WTC11 (cell line): ENCODE results near the gene HRCT1. TPM values are rescaled to one million over a fixed set of nuclear protein-coding genes. Genes with fewer than 3 reads are reported as not detected.

Source experiments
- ATAC-seq: fragments of 200-7000 bp; cut with Tn5 transposase; 2 replicates; pipeline ENCODE4 v1.10.0; 2021; ENCODE audit warnings: mild to moderate bottlenecking, moderate library complexity
- CTCF ChIA-PET: fragments of 300-600 bp; sonication (Branson Sonifier 250); formaldehyde crosslinking; loops from one replicate; lab custom pipeline; 2021; ENCODE audit warnings: antibody characterized with exemption; lab: Charles Lee
- POLR2A ChIA-PET: fragments of 350-600 bp; sonication (Branson Sonifier 250); formaldehyde crosslinking; loops from one replicate; lab custom pipeline; 2021; ENCODE audit warnings: antibody characterized with exemption; lab: Charles Lee
- DNase-seq: peaks from one replicate; pipeline ENCODE4 v3.0.0; 2021; ENCODE audit warnings: low spot score
- H3K27ac Mint-ChIP-seq: 2 replicates; pipeline ENCODE4 v1.8.0; 2021; ENCODE audit warnings: mixed read lengths
- H3K27me3 Mint-ChIP-seq: 2 replicates; pipeline ENCODE4 v1.8.0; 2021; ENCODE audit warnings: low read depth, mild to moderate bottlenecking, moderate library complexity, mixed read lengths
- H3K36me3 Mint-ChIP-seq: 2 replicates; pipeline ENCODE4 v1.8.0; 2021; ENCODE audit warnings: mixed read lengths
- H3K4me1 Mint-ChIP-seq: 2 replicates; pipeline ENCODE4 v1.8.0; 2022; ENCODE audit warnings: mixed read lengths
- H3K4me3 Mint-ChIP-seq: 2 replicates; pipeline ENCODE4 v1.8.0; 2021; ENCODE audit warnings: mild to moderate bottlenecking, moderate library complexity, mixed read lengths
- H3K9me3 Mint-ChIP-seq: 2 replicates; pipeline ENCODE4 v1.8.0; 2021; ENCODE audit warnings: mixed read lengths
- ATF3 ChIP-seq: sonication (generic); formaldehyde crosslinking; conservative IDR thresholded peaks from 2 replicates; pipeline ENCODE4 v1.8.1; 2022; ENCODE audit warnings: mild to moderate bottlenecking, missing genetic modification reagents
- CBFB ChIP-seq: sonication (generic); formaldehyde crosslinking; IDR thresholded peaks from 2 replicates; pipeline ENCODE4 v1.8.1; 2022; ENCODE audit warnings: mild to moderate bottlenecking, low read depth, missing genetic modification reagents
- CDX4 ChIP-seq: fragments of 250-450 bp; sonication (Bioruptor Pico); IDR thresholded peaks from 2 replicates; pipeline ENCODE4 v1.9.0; 2021; ENCODE audit warnings: moderate library complexity, mild to moderate bottlenecking, inconsistent platforms, borderline replicate concordance
- CTCF ChIP-seq: fragments of 200-600 bp; IDR thresholded peaks from 2 replicates; pipeline ENCODE4 v1.8.0; 2022; ENCODE audit warnings: antibody characterized with exemption
- ETV6 ChIP-seq: sonication (generic); formaldehyde crosslinking; IDR thresholded peaks from 2 replicates; pipeline ENCODE4 v1.8.1; 2022; ENCODE audit warnings: mild to moderate bottlenecking, missing genetic modification reagents
- IRF1 ChIP-seq: sonication (generic); formaldehyde crosslinking; IDR thresholded peaks from 2 replicates; pipeline ENCODE4 v1.8.0; 2023; ENCODE audit warnings: missing genetic modification reagents
- JAZF1 ChIP-seq: fragments of 250-450 bp; sonication (Bioruptor Pico); IDR thresholded peaks from 2 replicates; pipeline ENCODE4 v1.9.0; 2021; ENCODE audit warnings: moderate library complexity, mild to moderate bottlenecking, inconsistent platforms
- MAX ChIP-seq: sonication (generic); formaldehyde crosslinking; IDR thresholded peaks from 2 replicates; pipeline ENCODE4 v1.8.0; 2022; ENCODE audit warnings: mild to moderate bottlenecking, missing genetic modification reagents
- OVOL2 ChIP-seq: fragments of 250-450 bp; sonication (Bioruptor Pico); IDR thresholded peaks from 2 replicates; pipeline ENCODE4 v1.9.0; 2021; ENCODE audit warnings: mild to moderate bottlenecking, borderline replicate concordance
- PRDM15 ChIP-seq: sonication (generic); formaldehyde crosslinking; IDR thresholded peaks from 2 replicates; pipeline ENCODE4 v1.8.0; 2022; ENCODE audit warnings: missing genetic modification reagents
- PREB ChIP-seq: sonication (generic); formaldehyde crosslinking; IDR thresholded peaks from 2 replicates; pipeline ENCODE4 v1.8.1; 2022; ENCODE audit warnings: mild to moderate bottlenecking, missing genetic modification reagents, moderate library complexity, borderline replicate concordance
- PRRX2 ChIP-seq: fragments of 250-450 bp; sonication (Bioruptor Pico); IDR thresholded peaks from 2 replicates; pipeline ENCODE4 v1.8.0; 2021; ENCODE audit warnings: mild to moderate bottlenecking
- SP1 ChIP-seq: sonication (generic); formaldehyde crosslinking; conservative IDR thresholded peaks from 2 replicates; pipeline ENCODE4 v1.8.1; 2022; ENCODE audit warnings: missing genetic modification reagents
- TCF7 ChIP-seq: sonication (generic); formaldehyde crosslinking; IDR thresholded peaks from 2 replicates; pipeline ENCODE4 v1.8.0; 2022; ENCODE audit warnings: mild to moderate bottlenecking, low read depth, missing genetic modification reagents, moderate library complexity
- USF1 ChIP-seq: sonication (generic); formaldehyde crosslinking; IDR thresholded peaks from 2 replicates; pipeline ENCODE4 v1.8.0; 2022; ENCODE audit warnings: mild to moderate bottlenecking, missing genetic modification reagents
- ZNF138 ChIP-seq: sonication (generic); formaldehyde crosslinking; conservative IDR thresholded peaks from 2 replicates; pipeline ENCODE4 v1.8.1; 2022; ENCODE audit warnings: mild to moderate bottlenecking, moderate library complexity, missing genetic modification reagents
- ZNF232 ChIP-seq: sonication (generic); formaldehyde crosslinking; IDR thresholded peaks from 2 replicates; pipeline ENCODE4 v1.8.0; 2022; ENCODE audit warnings: mild to moderate bottlenecking, missing genetic modification reagents
- ZNF317 ChIP-seq: sonication (generic); formaldehyde crosslinking; IDR thresholded peaks from 2 replicates; pipeline ENCODE4 v1.8.1; 2023; ENCODE audit warnings: low read depth, mild to moderate bottlenecking, moderate library complexity, missing genetic modification reagents, borderline replicate concordance
- ZNF416 ChIP-seq: fragments of 250-450 bp; sonication (Bioruptor Pico); IDR thresholded peaks from 2 replicates; pipeline ENCODE4 v1.9.0; 2021; ENCODE audit warnings: mild to moderate bottlenecking, inconsistent platforms
- ZNF425 ChIP-seq: fragments of 250-450 bp; sonication (Bioruptor Pico); conservative IDR thresholded peaks from 2 replicates; pipeline ENCODE4 v1.9.0; 2021; ENCODE audit warnings: mild to moderate bottlenecking
- ZSCAN18 ChIP-seq: fragments of 250-450 bp; sonication (Bioruptor Pico); IDR thresholded peaks from 2 replicates; pipeline ENCODE4 v2.1.2; 2022; ENCODE audit warnings: mild to moderate bottlenecking, moderate library complexity
- total RNA-seq: library from RNA; stranded (reverse); gene quantifications from 3 replicates; pipeline ENCODE4 v1.2.3, GENCODE V29; 2021

HRCT1 gene
- total RNA-seq, 1 experiment from 2014 or later: not detected

GRCh38 chr9:35942286-35942685, 36.3 kb downstream of the HRCT1 start (continued):
- no peak for TF ChIP-seq ATF3
- TF ChIP-seq ZNF138 (CRISPR knock-in tag): no peak
- no peak for TF ChIP-seq USF1 (CRISPR knock-in tag)

- Mint-ChIP-seq H3K36me3 (peaks cover 2% of the 10 kb centered on the region; the same call in 1 of the 2 replicates), H3K27me3 (peaks cover 74% of the 10 kb centered on the region), H3K9me3 (peaks cover 10% of the 10 kb centered on the region), H3K4me1 (peaks cover 5% of the 10 kb centered on the region; the same call in 1 of the 2 replicates), H3K4me3 (no peak overlapping the region), H3K27ac (no peak overlapping the region)
- ChIA-PET CTCF (interaction anchor here (1.9 to 2.9 kb wide), 6 partner anchors 13 to 154 kb away, joined by 10 to 34 read pairs (median 16); partner anchors contain the start of gene SPAAR), POLR2A (no interaction called here)
- no peak for DNase-seq
- TF ChIP-seq CTCF (no peak), CDX4 (CRISPR knock-in tag) (no peak), ZSCAN18 (CRISPR knock-in tag) (no peak), JAZF1 (CRISPR knock-in tag) (no peak), ETV6 (CRISPR knock-in tag) (no peak), ZNF416 (CRISPR knock-in tag) (no peak), MAX (CRISPR knock-in tag) (no peak), SP1 (CRISPR knock-in tag) (no peak), TCF7 (CRISPR knock-in tag) (no peak), OVOL2 (CRISPR knock-in tag) (no peak), PRRX2 (no peak), PRDM15 (CRISPR knock-in tag) (no peak), ZNF232 (no peak), IRF1 (CRISPR knock-in tag) (no peak), ZNF425 (no peak), ZNF317 (CRISPR knock-in tag) (no peak), PREB (CRISPR knock-in tag) (no peak), CBFB (no peak)
- ATAC-seq: no peak
Observed at GRCh38 chr9:35944173-35944572, 38.2 kb downstream of the HRCT1 start.
